SU-DHL-6 (cell line): Measurements from ENCODE around the gene OR6M1.

Experiments used
- H2AFZ ChIP-seq: fragments of 200-600 bp; sonication (generic); 2 replicates; pipeline ENCODE4 v1.6.1; 2014; ENCODE audit warnings: low read depth, mild to moderate bottlenecking, moderate library complexity, mixed read lengths, antibody characterized with exemption, low read length; ENCODE audit not compliant: severe bottlenecking
- H3F3A ChIP-seq: fragments of 200-600 bp; shearing (Covaris generic); 2 replicates; pipeline ENCODE4 v1.6.0; 2016; ENCODE audit warnings: antibody characterized with exemption, mild to moderate bottlenecking; ENCODE audit not compliant: insufficient read depth
- H3K27ac ChIP-seq: fragments of 200-600 bp; sonication (generic); 2 replicates; pipeline ENCODE4 v1.5.1; 2016; ENCODE audit warnings: low read depth, mild to moderate bottlenecking, low read length, moderate library complexity, mixed read lengths
- H3K27me3 ChIP-seq: fragments of 200-600 bp; sonication (generic), shearing (Covaris generic); 2 replicates; pipeline ENCODE4 v1.6.0; 2014; ENCODE audit warnings: mild to moderate bottlenecking, low read length
- H3K36me3 ChIP-seq: fragments of 200-600 bp; sonication (generic); 2 replicates; pipeline ENCODE4 v1.6.1; 2014; ENCODE audit warnings: mild to moderate bottlenecking, low read length, mixed read lengths
- H3K4me2 ChIP-seq: fragments of 300-600, 200-600 bp; shearing (Covaris generic), sonication (generic); 2 replicates; pipeline ENCODE4 v1.6.0; 2014; ENCODE audit warnings: low read length, low read depth, mild to moderate bottlenecking; ENCODE audit not compliant: poor library complexity, severe bottlenecking
- H3K4me3 ChIP-seq: fragments of 200-600 bp; sonication (generic); 2 replicates; pipeline ENCODE4 v1.5.1; 2014; ENCODE audit warnings: antibody characterized with exemption, low read length, mild to moderate bottlenecking, mixed read lengths; ENCODE audit not compliant: insufficient read depth, poor library complexity, severe bottlenecking
- H3K79me2 ChIP-seq: fragments of 200-600 bp; sonication (generic); 2 replicates; pipeline ENCODE4 v1.6.1; 2014; ENCODE audit warnings: mild to moderate bottlenecking, low read length, moderate library complexity; ENCODE audit not compliant: insufficient read depth
- H3K9ac ChIP-seq: fragments of 200-600 bp; sonication (generic); 2 replicates; pipeline ENCODE4 v1.7.0; 2014; ENCODE audit warnings: mild to moderate bottlenecking, low read length
- H3K9me2 ChIP-seq: fragments of 200-600 bp; sonication (generic); replicated peaks from 2 replicates; pipeline ENCODE4 v1.6.1; 2014; ENCODE audit warnings: low read length; ENCODE audit not compliant: insufficient read depth
- H3K9me3 ChIP-seq: fragments of 200-600 bp; sonication (generic); 2 replicates; pipeline ENCODE4 v1.6.1; 2014; ENCODE audit warnings: low read length, mixed read lengths; ENCODE audit not compliant: insufficient read depth
- H4K20me1 ChIP-seq: fragments of 200-600 bp; sonication (generic); 2 replicates; pipeline ENCODE4 v1.6.1; 2014; ENCODE audit warnings: low read depth, mild to moderate bottlenecking, antibody characterized with exemption, low read length, moderate library complexity, mixed read lengths
- EZH2phosphoT487 ChIP-seq: fragments of 200-600 bp; sonication (generic), shearing (Covaris generic); conservative IDR thresholded peaks from 2 replicates; pipeline ENCODE4 v1.6.1; 2018; ENCODE audit warnings: mild to moderate bottlenecking, antibody characterized with exemption, low read length, moderate library complexity, mixed read lengths
- TF ChIP-seq, protein P1 (sequence below): fragments of 200-600 bp; sonication (generic); IDR thresholded peaks from one replicate; pipeline ENCODE4 v1.5.1; 2017; ENCODE audit warnings: antibody characterized with exemption, mild to moderate bottlenecking, low read length, moderate library complexity; ENCODE audit not compliant: insufficient read depth, poor library complexity, severe bottlenecking

OR6M1 gene, protein sequence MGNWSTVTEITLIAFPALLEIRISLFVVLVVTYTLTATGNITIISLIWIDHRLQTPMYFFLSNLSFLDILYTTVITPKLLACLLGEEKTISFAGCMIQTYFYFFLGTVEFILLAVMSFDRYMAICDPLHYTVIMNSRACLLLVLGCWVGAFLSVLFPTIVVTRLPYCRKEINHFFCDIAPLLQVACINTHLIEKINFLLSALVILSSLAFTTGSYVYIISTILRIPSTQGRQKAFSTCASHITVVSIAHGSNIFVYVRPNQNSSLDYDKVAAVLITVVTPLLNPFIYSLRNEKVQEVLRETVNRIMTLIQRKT

DNA sequence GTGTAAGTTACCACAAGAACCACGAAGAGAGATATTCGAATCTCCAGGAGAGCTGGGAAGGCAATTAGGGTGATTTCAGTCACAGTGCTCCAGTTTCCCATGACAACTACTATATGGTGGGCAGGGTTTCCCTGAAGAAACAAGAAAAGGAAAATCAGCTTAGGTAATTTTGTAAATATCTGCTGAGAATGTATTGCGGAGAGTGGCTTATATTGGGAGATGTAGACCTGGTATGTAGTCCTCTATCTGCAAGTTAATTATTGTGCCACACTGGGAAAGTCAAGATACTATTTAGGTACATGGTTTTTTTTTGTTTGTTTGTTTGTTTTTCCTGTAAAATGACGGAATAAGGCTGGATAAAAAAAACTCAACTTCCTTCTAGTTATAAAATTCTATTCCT is at the start of gene OR6M1:
TSS of gene OR6M1 (minus strand) at position 101 of the 400 bp plus-strand sequence. CDS start at position 101, 0 bp downstream.
- Histone ChIP-seq H3K36me3 (no peaks in the 10 kb centered on the region), H2AFZ (no peak within 1 kb of the TSS), H3K27me3 (no peaks in the 10 kb centered on the region), H3K27ac (no peak within 1 kb of the TSS), H3K4me3 (no peak within 1 kb of the TSS), H3K9me3 (no peaks in the 10 kb centered on the region), H3K9ac (no peak within 1 kb of the TSS), H3K79me2 (no peaks in the 10 kb centered on the region), H3K4me2 (no peak within 1 kb of the TSS), H4K20me1 (no peaks in the 10 kb centered on the region), H3F3A (no peaks in the 10 kb centered on the region), H3K9me2 (no peaks in the 10 kb centered on the region)
- TF ChIP-seq, protein P1, sequence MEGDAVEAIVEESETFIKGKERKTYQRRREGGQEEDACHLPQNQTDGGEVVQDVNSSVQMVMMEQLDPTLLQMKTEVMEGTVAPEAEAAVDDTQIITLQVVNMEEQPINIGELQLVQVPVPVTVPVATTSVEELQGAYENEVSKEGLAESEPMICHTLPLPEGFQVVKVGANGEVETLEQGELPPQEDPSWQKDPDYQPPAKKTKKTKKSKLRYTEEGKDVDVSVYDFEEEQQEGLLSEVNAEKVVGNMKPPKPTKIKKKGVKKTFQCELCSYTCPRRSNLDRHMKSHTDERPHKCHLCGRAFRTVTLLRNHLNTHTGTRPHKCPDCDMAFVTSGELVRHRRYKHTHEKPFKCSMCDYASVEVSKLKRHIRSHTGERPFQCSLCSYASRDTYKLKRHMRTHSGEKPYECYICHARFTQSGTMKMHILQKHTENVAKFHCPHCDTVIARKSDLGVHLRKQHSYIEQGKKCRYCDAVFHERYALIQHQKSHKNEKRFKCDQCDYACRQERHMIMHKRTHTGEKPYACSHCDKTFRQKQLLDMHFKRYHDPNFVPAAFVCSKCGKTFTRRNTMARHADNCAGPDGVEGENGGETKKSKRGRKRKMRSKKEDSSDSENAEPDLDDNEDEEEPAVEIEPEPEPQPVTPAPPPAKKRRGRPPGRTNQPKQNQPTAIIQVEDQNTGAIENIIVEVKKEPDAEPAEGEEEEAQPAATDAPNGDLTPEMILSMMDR = no peak
- no peak for TF ChIP-seq EZH2phosphoT487

DNA sequence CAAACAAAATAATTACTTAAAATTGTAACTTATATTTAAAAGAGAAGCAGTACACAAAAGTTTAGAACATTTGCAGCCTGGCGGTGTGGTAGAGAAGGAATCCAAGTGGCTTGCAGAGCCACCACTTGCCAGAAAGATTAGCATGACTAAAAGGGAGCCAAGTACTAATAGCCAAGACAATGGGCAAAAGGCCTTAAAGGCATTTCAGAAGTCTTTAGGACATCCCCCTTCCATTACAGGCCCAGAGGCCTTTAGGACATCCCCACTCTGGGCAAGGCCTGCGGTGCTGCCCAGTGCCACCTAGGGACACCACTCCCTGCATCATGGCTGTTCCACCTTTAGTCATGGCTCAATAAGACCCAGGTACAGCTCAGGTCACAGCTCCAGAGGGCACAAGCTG is 46.9 kb upstream of the OR6M1 start:
- H3K4me2 ChIP-seq = no peak overlapping the region

GRCh38 chr11:123852321-123852720 is 46.2 kb upstream of the OR6M1 start:
- Histone ChIP-seq H3K4me2 (no peak overlapping the region), H3K27me3 (no peaks in the 10 kb centered on the region), H3K9ac (no peak overlapping the region), H3K4me3 (no peak overlapping the region), H3K9me2 (no peaks in the 10 kb centered on the region), H3K27ac (no peak overlapping the region), H4K20me1 (no peaks in the 10 kb centered on the region), H3F3A (no peaks in the 10 kb centered on the region), H2AFZ (no peak overlapping the region), H3K79me2 (no peaks in the 10 kb centered on the region), H3K36me3 (no peaks in the 10 kb centered on the region), H3K9me3 (no peaks in the 10 kb centered on the region)
- no peak for TF ChIP-seq EZH2phosphoT487
- TF ChIP-seq, protein P1 = no peak

More for the DNA sequence above, 46.9 kb upstream of the OR6M1 start:
- no peak overlapping the region for H3K4me3 ChIP-seq
- TF ChIP-seq, protein P1 = no peak
- no peak for TF ChIP-seq EZH2phosphoT487
- no peaks in the 10 kb centered on the region for H3K36me3 ChIP-seq
- no peak overlapping the region for H3K9ac ChIP-seq
- no peaks in the 10 kb centered on the region for H3K9me3 ChIP-seq
- H3K27me3 ChIP-seq = no peaks in the 10 kb centered on the region
- H3K79me2 ChIP-seq = no peaks in the 10 kb centered on the region
- H3K27ac ChIP-seq = no peak overlapping the region
- H3F3A ChIP-seq = no peaks in the 10 kb centered on the region
- no peaks in the 10 kb centered on the region for H3K9me2 ChIP-seq
- H4K20me1 ChIP-seq = no peaks in the 10 kb centered on the region
- no peak overlapping the region for H2AFZ ChIP-seq
